ENCODE measurements around the gene SIRPG. TPM values are rescaled to one million over a fixed set of nuclear protein-coding genes. Genes with fewer than 3 reads are reported as not detected.

SIRPG gene
- polyA plus RNA-seq, 1 donor from 2014 or later, result 3.2 TPM

Other genes with a start within 250 kb of the SIRPG start
- gene NSFL1C, start 190.9 kb downstream of the SIRPG start, polyA plus RNA-seq, result 112 TPM
- gene SIRPB2, start 166.4 kb downstream of the SIRPG start, polyA plus RNA-seq, result 0.15 TPM
- not detected for gene SIRPD, start 100.1 kb downstream of the SIRPG start, polyA plus RNA-seq
- 2.0 TPM for gene SIRPB1, start 37.8 kb downstream of the SIRPG start, polyA plus RNA-seq
- 0.26 TPM for gene SIRPA, start 237.6 kb upstream of the SIRPG start, polyA plus RNA-seq